A673 (cell line): ENCODE results near the gene SLC25A21. TPM values are rescaled to one million over a fixed set of nuclear protein-coding genes. Genes with fewer than 3 reads are reported as not detected.

Experiments used
- BruUV-seq: library from RNA; stranded (reverse); fragments of 400-500 nt; replicated peaks from 2 replicates; lab custom pipeline; 2021; lab: Mats Ljungman, UMichigan
- CTCF ChIA-PET: fragments of 300-600 bp; sonication (Branson Sonifier 250); formaldehyde crosslinking; loops from one replicate; lab custom pipeline; 2022; ENCODE audit warnings: antibody characterized with exemption; lab: Charles Lee
- POLR2A ChIA-PET: fragments of 300-600 bp; sonication (Branson Sonifier 250); formaldehyde crosslinking; loops from one replicate; lab custom pipeline; 2022; ENCODE audit warnings: antibody characterized with exemption; ENCODE audit not compliant: low non-redundant PET; lab: Charles Lee
- DNase-seq: peaks from one replicate; pipeline ENCODE4 v3.0.0-alpha.2; 2015; ENCODE audit warnings: low spot score
- H3K27ac ChIP-seq: fragments of 200-600 bp; sonication (generic); 2 replicates; pipeline ENCODE4 v1.5.1; 2016; ENCODE audit warnings: mixed run types, low read depth, mild to moderate bottlenecking, mixed read lengths, antibody characterized with exemption, low read length; ENCODE audit not compliant: poor library complexity, severe bottlenecking
- H3K27me3 ChIP-seq: fragments of 200-600 bp; sonication (generic); replicated peaks from 2 replicates; pipeline ENCODE4 v1.6.1; 2017; ENCODE audit warnings: mixed run types, low read depth, mild to moderate bottlenecking, mixed read lengths, antibody characterized with exemption, low read length; ENCODE audit not compliant: insufficient read depth, poor library complexity
- H3K36me3 ChIP-seq: fragments of 200-600 bp; sonication (generic); 2 replicates; pipeline ENCODE4 v1.6.1; 2016; ENCODE audit warnings: mixed run types, mild to moderate bottlenecking, mixed read lengths, antibody characterized with exemption, low read length; ENCODE audit not compliant: insufficient read depth, poor library complexity, severe bottlenecking
- H3K4me1 ChIP-seq: fragments of 200-600 bp; sonication (generic); 2 replicates; pipeline ENCODE4 v1.6.1; 2017; ENCODE audit warnings: mixed run types, mild to moderate bottlenecking, mixed read lengths, antibody characterized with exemption, low read length; ENCODE audit not compliant: insufficient read depth, poor library complexity, severe bottlenecking
- H3K4me3 ChIP-seq: fragments of 200-600 bp; sonication (generic); 2 replicates; pipeline ENCODE4 v1.5.1; 2016; ENCODE audit warnings: low read depth, mixed run types, mild to moderate bottlenecking, mixed read lengths, low read length; ENCODE audit not compliant: poor library complexity, severe bottlenecking
- H3K9me3 ChIP-seq: fragments of 200-600 bp; sonication (generic); 2 replicates; pipeline ENCODE4 v1.6.1; 2016; ENCODE audit warnings: mixed run types, low read depth, mild to moderate bottlenecking, mixed read lengths, antibody characterized with exemption, low read length; ENCODE audit not compliant: poor library complexity, severe bottlenecking
- EZH2 ChIP-seq: fragments of 200-600 bp; sonication (generic); IDR thresholded peaks from 2 replicates; pipeline ENCODE4 v1.6.1; 2017; ENCODE audit warnings: borderline replicate concordance, low read depth, mild to moderate bottlenecking, mixed read lengths, antibody characterized with exemption, low read length; ENCODE audit not compliant: poor library complexity, severe bottlenecking
- intact Hi-C: fragments of 100-400 bp; cut with micrococcal nuclease; formaldehyde crosslinking; loops from one replicate; pipeline ENCODE4 v1.10.0; 2022; ENCODE audit not compliant: unreplicated experiment
- total RNA-seq: library from RNA; stranded (reverse); gene quantifications from 2 replicates; pipeline ENCODE4 v1.2.3, GENCODE V29; 2021
- TF ChIP-seq, protein P1 (sequence below): fragments of 300-800, 200-600 bp; sonication (generic); conservative IDR thresholded peaks from 2 replicates; pipeline ENCODE4 v1.5.1; 2017; ENCODE audit warnings: low read depth, mild to moderate bottlenecking, antibody characterized with exemption, low read length, moderate library complexity, mixed read lengths

The SLC25A21 gene
- total RNA-seq, 1 experiment from 2014 or later, result 4.7 TPM

GRCh38 chr14:36949371-36949770 lies 223.0 kb downstream of the SLC25A21 start:
- Histone ChIP-seq H3K36me3 (no peaks in the 10 kb centered on the region), H3K9me3 (no peaks in the 10 kb centered on the region), H3K4me1 (peaks cover 5% of the 10 kb centered on the region), H3K27ac (no peak overlapping the region), H3K27me3 (no peaks in the 10 kb centered on the region), H3K4me3 (no peak overlapping the region)
- intact Hi-C loops, result no loop called here
- no peak for DNase-seq
- POLR2A ChIA-PET, result interaction anchor here (0.6 kb wide), 1 partner anchor 53 kb away, joined by 4 read pairs; no protein-coding TSS in a partner anchor
- no peak for TF ChIP-seq EZH2
- TF ChIP-seq, protein P1, sequence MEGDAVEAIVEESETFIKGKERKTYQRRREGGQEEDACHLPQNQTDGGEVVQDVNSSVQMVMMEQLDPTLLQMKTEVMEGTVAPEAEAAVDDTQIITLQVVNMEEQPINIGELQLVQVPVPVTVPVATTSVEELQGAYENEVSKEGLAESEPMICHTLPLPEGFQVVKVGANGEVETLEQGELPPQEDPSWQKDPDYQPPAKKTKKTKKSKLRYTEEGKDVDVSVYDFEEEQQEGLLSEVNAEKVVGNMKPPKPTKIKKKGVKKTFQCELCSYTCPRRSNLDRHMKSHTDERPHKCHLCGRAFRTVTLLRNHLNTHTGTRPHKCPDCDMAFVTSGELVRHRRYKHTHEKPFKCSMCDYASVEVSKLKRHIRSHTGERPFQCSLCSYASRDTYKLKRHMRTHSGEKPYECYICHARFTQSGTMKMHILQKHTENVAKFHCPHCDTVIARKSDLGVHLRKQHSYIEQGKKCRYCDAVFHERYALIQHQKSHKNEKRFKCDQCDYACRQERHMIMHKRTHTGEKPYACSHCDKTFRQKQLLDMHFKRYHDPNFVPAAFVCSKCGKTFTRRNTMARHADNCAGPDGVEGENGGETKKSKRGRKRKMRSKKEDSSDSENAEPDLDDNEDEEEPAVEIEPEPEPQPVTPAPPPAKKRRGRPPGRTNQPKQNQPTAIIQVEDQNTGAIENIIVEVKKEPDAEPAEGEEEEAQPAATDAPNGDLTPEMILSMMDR, result no peak
- BruUV-seq, result no TSS peak
- CTCF ChIA-PET, result no interaction called here

DNA sequence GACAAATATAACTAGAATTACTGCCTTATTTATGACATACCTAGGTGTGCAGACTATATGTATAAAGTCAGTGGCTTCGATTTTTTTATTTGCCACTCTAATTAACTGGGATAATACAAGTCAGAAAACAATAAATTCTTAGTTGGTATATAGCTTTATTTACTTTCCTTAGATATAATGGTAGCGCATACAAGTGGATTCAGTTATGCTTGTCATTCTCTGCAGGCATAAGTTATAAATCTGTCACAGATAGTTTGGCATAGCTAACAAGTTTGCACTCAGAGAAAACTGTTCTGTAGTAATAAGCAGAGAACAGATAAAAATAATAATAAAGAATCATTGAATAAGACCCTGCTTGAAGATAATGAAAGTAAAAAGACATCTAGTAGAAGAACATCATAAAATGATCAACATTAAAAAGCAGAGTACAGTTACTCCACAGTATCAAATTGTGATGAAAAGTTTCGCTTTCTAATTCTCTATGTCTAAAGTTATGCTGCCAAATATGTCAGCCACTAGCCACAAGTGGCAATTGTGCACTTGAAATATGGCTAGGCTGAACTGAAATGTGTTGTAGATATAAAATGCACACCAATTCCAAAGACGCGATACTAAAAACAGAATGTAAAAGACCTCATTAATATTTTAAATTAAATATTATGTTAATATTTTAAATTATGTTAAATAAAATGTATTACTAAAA lies 224.1 kb downstream of the SLC25A21 start:
- TF ChIP-seq, protein P1, result no peak
- no peak for TF ChIP-seq EZH2
- CTCF ChIA-PET, result no interaction called here
- H3K4me3 ChIP-seq, result no peak overlapping the region
- no TSS peak for BruUV-seq
- POLR2A ChIA-PET, result no interaction called here
- H3K36me3 ChIP-seq, result no peaks in the 10 kb centered on the region
- H3K27ac ChIP-seq, result no peak overlapping the region
- peaks cover 5% of the 10 kb centered on the region for H3K4me1 ChIP-seq
- no peak for DNase-seq
- no peaks in the 10 kb centered on the region for H3K27me3 ChIP-seq
- intact Hi-C loops, result no loop called here
- no peaks in the 10 kb centered on the region for H3K9me3 ChIP-seq

GRCh38 chr14:36947362-36947761 lies 225.0 kb downstream of the SLC25A21 start:
- no peaks in the 10 kb centered on the region for H3K9me3 ChIP-seq
- no peak for DNase-seq
- TF ChIP-seq EZH2, result no peak
- TF ChIP-seq, protein P1, result no peak
- peaks cover 11% of the 10 kb centered on the region for H3K4me1 ChIP-seq
- H3K27ac ChIP-seq, result no peak overlapping the region
- no TSS peak for BruUV-seq
- H3K36me3 ChIP-seq, result no peaks in the 10 kb centered on the region
- no peak overlapping the region for H3K4me3 ChIP-seq
- POLR2A ChIA-PET, result no interaction called here
- no peaks in the 10 kb centered on the region for H3K27me3 ChIP-seq
- CTCF ChIA-PET, result no interaction called here
- intact Hi-C loops, result no loop called here
